Dendritic cell treated with granulocyte-macrophage colony-stimulating factor and Interleukin-4, amounts not matched to agents 40 ng/mL and 50 ng/mL, for 4 days (primary cell): Measurements from ENCODE around the gene PPP1R3G.
"Not testable (repeated sequence)": the region's sequence is repeated elsewhere in the genome, so short reads cannot be mapped to it uniquely, and the experiment has no call there.

Source experiments
- H3K27ac Mint-ChIP-seq: one replicate; pipeline ENCODE4 v1.8.0; 2022; ENCODE audit warnings: mild to moderate bottlenecking, mixed read lengths
- H3K27me3 Mint-ChIP-seq: one replicate; pipeline ENCODE4 v1.8.0; 2022; ENCODE audit warnings: mild to moderate bottlenecking, mixed read lengths
- H3K36me3 Mint-ChIP-seq: one replicate; pipeline ENCODE4 v1.8.0; 2022; ENCODE audit warnings: low read depth, mixed read lengths
- H3K4me1 Mint-ChIP-seq: one replicate; pipeline ENCODE4 v1.8.0; 2022; ENCODE audit warnings: low read depth, mixed read lengths
- H3K4me3 Mint-ChIP-seq: one replicate; pipeline ENCODE4 v1.8.0; 2022; ENCODE audit warnings: mild to moderate bottlenecking, moderate library complexity, mixed read lengths
- H3K9me3 Mint-ChIP-seq: one replicate; pipeline ENCODE4 v1.8.0; 2022; ENCODE audit warnings: mixed read lengths
- intact Hi-C: fragments of 100-400 bp; cut with micrococcal nuclease; formaldehyde crosslinking; loops from one replicate; pipeline ENCODE4 v1.15.0; 2022

Gene PPP1R3G

GRCh38 chr6:5109436-5109835, 24.3 kb downstream of the PPP1R3G start:
- Mint-ChIP-seq H3K36me3 (peaks cover 6% of the 10 kb centered on the region), H3K4me3 (no peak overlapping the region), H3K4me1 (peaks cover 11% of the 10 kb centered on the region), H3K27me3 (no peaks in the 10 kb centered on the region), H3K9me3 (no peaks in the 10 kb centered on the region), H3K27ac (no peak overlapping the region)
- intact Hi-C loops, result no loop called here

DNA sequence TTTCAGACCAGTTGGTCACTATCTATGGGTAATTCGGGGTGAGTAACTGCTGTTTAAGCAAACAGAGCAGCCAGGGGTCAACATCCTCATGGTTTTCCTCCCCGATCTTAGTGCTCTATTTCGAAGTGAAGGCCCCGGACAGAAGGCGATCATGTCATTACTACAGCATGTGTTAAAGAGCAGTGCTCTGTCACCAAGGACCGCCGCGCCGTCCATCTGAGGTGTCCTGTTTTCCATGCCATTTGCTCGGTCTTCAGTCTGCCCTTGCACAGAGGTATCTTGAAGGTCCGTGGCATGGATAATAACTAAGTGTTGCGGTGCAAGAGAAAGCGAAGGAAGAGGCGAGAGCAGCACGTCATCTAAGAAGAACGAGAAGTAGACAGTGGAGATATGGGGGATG, 25.1 kb downstream of the PPP1R3G start:
- no peaks in the 10 kb centered on the region for H3K9me3 Mint-ChIP-seq
- H3K27me3 Mint-ChIP-seq, result no peaks in the 10 kb centered on the region
- no peak overlapping the region for H3K4me3 Mint-ChIP-seq
- H3K27ac Mint-ChIP-seq, result no peak overlapping the region
- peaks cover 11% of the 10 kb centered on the region for H3K4me1 Mint-ChIP-seq
- intact Hi-C loops, result no loop called here
- H3K36me3 Mint-ChIP-seq, result peaks cover 6% of the 10 kb centered on the region

DNA sequence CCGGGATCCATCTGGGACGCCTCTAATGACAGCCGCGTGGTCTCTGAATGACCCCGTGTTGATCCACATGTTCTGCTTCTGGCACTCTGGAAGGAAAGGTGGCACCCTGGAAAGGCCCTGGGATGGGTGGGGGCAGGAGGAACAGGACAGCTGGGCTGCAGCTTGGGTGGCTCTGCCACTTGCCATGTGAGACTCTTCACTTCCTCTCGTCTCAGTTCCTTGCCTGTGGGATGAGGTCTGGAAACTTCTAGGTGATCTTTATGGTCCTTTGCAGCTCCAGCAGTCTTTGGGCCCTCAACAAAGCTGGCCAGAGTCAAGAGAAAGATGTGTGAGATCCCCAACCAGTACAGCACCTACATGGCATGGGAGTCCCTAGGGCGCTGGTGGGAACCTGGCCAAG, 26.5 kb downstream of the PPP1R3G start:
- Mint-ChIP-seq H3K9me3 (no peaks in the 10 kb centered on the region), H3K27me3 (no peaks in the 10 kb centered on the region), H3K4me1 (peaks cover 11% of the 10 kb centered on the region), H3K4me3 (no peak overlapping the region), H3K27ac (no peak overlapping the region), H3K36me3 (peaks cover 6% of the 10 kb centered on the region)
- intact Hi-C loops, result no loop called here

DNA sequence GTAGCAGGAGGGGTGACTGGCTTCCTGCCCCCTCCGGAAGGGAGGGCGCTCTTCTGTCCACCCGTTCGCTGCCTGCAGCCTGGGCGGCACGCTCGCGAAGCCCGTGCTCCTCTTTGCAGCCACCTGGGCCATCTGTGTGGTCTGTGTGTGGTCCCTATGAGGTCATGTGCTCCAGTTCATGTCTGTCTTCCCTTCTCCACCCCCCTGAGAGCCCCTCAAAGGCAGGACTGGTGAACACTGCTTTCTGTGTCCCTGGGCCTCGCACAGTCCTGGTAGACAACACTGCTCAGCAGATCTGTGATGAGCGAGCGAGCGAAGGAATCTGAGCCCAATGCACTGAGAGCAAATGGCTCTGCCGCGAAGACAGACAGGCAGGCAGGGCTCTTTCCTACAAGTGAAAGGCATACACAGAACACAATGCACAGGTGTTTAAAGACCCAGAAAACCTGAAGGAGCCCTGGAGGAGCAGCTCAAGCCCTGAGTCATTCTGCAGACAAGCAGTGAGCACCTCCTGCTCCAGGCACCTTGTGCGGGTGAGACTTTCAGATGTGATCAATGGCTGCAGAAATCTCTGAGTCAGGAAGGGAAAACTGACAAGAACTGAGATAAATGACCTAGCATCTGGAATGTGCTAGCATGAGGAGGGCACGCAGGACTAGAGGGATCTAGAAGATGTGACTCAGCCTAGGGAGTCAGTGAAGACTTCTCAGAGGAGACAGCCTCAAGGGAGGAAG, 27.1 kb downstream of the PPP1R3G start:
- peaks cover 11% of the 10 kb centered on the region for H3K4me1 Mint-ChIP-seq
- no peaks in the 10 kb centered on the region for H3K27me3 Mint-ChIP-seq
- H3K27ac Mint-ChIP-seq, result no peak overlapping the region
- intact Hi-C loops, result no loop called here
- H3K9me3 Mint-ChIP-seq, result no peaks in the 10 kb centered on the region
- H3K4me3 Mint-ChIP-seq, result no peak overlapping the region
- peaks cover 6% of the 10 kb centered on the region for H3K36me3 Mint-ChIP-seq

- H3K27ac Mint-ChIP-seq, result no peak overlapping the region
- intact Hi-C loops, result no loop called here
- peaks cover 6% of the 10 kb centered on the region for H3K36me3 Mint-ChIP-seq
- no peaks in the 10 kb centered on the region for H3K27me3 Mint-ChIP-seq
- peaks cover 11% of the 10 kb centered on the region for H3K4me1 Mint-ChIP-seq
- H3K9me3 Mint-ChIP-seq, result no peaks in the 10 kb centered on the region
- no peak overlapping the region for H3K4me3 Mint-ChIP-seq
Observed at GRCh38 chr6:5113096-5113495, 28.0 kb downstream of the PPP1R3G start.

GRCh38 chr6:5115168-5115567, 30.0 kb downstream of the PPP1R3G start:
- Mint-ChIP-seq H3K4me3 (no peak overlapping the region), H3K9me3 (no peaks in the 10 kb centered on the region), H3K36me3 (peaks cover 5% of the 10 kb centered on the region), H3K27me3 (no peaks in the 10 kb centered on the region), H3K4me1 (peaks cover 11% of the 10 kb centered on the region), H3K27ac (no peak overlapping the region)
- intact Hi-C loops, result no loop called here

DNA sequence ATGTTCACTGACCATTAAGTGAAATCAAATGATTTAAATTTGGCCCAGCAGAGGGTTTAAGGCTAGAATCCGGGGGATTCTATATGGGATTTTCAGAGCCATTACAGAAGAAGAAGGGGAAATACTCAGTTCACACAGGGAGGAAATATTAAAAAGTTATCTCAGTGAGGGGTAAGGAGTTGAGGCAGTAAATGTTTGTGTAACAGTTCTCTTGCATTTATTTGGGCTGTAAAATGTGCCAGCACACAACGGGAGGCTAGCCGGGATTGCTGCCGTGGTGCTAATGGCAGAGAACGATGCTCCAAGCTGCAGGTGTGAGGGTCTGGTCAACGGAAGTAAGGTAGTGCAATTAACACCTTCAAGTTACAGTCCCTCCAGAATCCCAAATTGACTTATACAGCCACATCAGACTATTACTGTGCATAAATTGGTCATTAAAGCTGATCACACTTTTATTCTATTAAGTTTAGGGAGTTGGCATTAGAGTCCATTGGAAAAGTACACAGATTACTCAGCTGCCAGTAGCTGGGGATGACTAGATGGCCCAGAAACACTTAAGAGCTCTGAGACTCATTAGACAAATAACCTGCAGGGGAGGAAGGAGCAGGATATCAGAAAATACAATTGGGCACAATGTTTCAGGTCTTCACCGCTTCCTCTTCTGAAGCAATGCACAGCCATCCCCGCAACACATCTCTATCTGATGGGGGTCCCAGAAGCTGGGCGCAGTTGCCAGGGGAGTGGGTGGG, 31.3 kb downstream of the PPP1R3G start:
- intact Hi-C loops, result no loop called here
- Mint-ChIP-seq H3K27me3 (no peaks in the 10 kb centered on the region), H3K4me3 (no peak overlapping the region), H3K9me3 (no peaks in the 10 kb centered on the region), H3K36me3 (no peaks in the 10 kb centered on the region), H3K4me1 (peaks cover 8% of the 10 kb centered on the region), H3K27ac (no peak overlapping the region)

- no peaks in the 10 kb centered on the region for H3K4me1 Mint-ChIP-seq
- no peak overlapping the region for H3K27ac Mint-ChIP-seq
- no peaks in the 10 kb centered on the region for H3K27me3 Mint-ChIP-seq
- intact Hi-C loops, result no loop called here
- no peaks in the 10 kb centered on the region for H3K36me3 Mint-ChIP-seq
- H3K4me3 Mint-ChIP-seq, result no peak overlapping the region
- no peaks in the 10 kb centered on the region for H3K9me3 Mint-ChIP-seq
Observed at GRCh38 chr6:5119090-5119951, 34.2 kb downstream of the PPP1R3G start.

DNA sequence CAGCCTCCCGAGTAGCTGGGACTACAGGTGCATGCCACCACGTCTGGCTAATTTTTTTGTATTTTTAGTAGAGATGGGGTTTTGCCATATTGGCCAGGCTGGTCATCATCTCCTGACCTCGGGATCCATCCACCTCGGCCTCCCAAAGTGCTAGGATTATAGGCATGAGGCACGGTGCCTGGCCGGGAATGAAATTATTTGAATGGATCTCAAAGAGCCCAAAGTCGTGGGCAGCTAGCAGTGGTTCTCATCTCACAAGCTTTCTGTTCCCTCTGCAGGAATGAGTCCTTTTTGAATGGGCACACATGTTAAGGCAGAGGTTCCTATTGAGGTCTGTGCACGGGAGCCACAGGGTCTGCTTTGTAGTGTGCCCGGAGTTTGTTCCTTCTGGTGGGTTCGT, 34.9 kb downstream of the PPP1R3G start:
- no peaks in the 10 kb centered on the region for H3K36me3 Mint-ChIP-seq
- no peak overlapping the region for H3K27ac Mint-ChIP-seq
- intact Hi-C loops, result no loop called here
- no peak overlapping the region for H3K4me3 Mint-ChIP-seq
- no peaks in the 10 kb centered on the region for H3K4me1 Mint-ChIP-seq
- no peaks in the 10 kb centered on the region for H3K27me3 Mint-ChIP-seq
- no peaks in the 10 kb centered on the region for H3K9me3 Mint-ChIP-seq

GRCh38 chr6:5120543-5120942, 35.4 kb downstream of the PPP1R3G start:
- H3K27ac Mint-ChIP-seq, H3K4me1 Mint-ChIP-seq, H3K36me3 Mint-ChIP-seq, H3K9me3 Mint-ChIP-seq, H3K27me3 Mint-ChIP-seq, H3K4me3 Mint-ChIP-seq, intact Hi-C loops: not testable (repeated sequence)

- intact Hi-C loops, result no loop called here
- H3K36me3 Mint-ChIP-seq, result no peaks in the 10 kb centered on the region
- no peaks in the 10 kb centered on the region for H3K9me3 Mint-ChIP-seq
- no peak overlapping the region for H3K27ac Mint-ChIP-seq
- no peaks in the 10 kb centered on the region for H3K4me1 Mint-ChIP-seq
- no peak overlapping the region for H3K4me3 Mint-ChIP-seq
- H3K27me3 Mint-ChIP-seq, result no peaks in the 10 kb centered on the region
Observed at GRCh38 chr6:5121479-5121878, 36.3 kb downstream of the PPP1R3G start.

DNA sequence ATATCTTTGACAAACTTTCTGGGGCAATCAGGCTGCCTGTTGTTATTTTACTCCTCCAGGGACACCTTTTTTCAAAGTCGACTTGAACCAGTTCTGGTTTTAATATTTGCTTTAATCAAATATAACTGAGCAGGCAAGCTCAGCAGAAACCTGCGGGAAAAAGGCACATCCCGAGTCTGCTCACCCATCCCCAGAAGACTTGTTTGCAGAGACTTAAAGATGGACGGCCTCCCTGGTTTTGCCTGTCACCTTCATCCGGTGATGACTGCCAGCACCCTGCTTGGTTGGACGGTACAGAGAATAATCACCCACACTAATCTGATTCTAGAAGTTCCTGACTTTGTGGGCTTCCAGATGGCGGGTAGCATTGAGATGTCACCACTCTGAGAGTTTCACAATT, 36.8 kb downstream of the PPP1R3G start:
- Mint-ChIP-seq H3K36me3 (no peaks in the 10 kb centered on the region), H3K27me3 (no peaks in the 10 kb centered on the region), H3K4me3 (no peak overlapping the region), H3K27ac (no peak overlapping the region), H3K9me3 (no peaks in the 10 kb centered on the region), H3K4me1 (no peaks in the 10 kb centered on the region)
- intact Hi-C loops, result no loop called here

- no peak overlapping the region for H3K4me3 Mint-ChIP-seq
- no peaks in the 10 kb centered on the region for H3K27me3 Mint-ChIP-seq
- no peaks in the 10 kb centered on the region for H3K4me1 Mint-ChIP-seq
- H3K9me3 Mint-ChIP-seq, result no peaks in the 10 kb centered on the region
- H3K27ac Mint-ChIP-seq, result no peak overlapping the region
- no peaks in the 10 kb centered on the region for H3K36me3 Mint-ChIP-seq
- intact Hi-C loops, result no loop called here
Observed at GRCh38 chr6:5122504-5123112, 37.5 kb downstream of the PPP1R3G start.
